ENCODE results near the gene ID3. TPM values are rescaled to one million over a fixed set of nuclear protein-coding genes. Genes with fewer than 3 reads are reported as not detected.
"Not testable (repeated sequence)": the region's sequence is repeated elsewhere in the genome, so short reads cannot be mapped to it uniquely, and the experiment has no call there.

Gene ID3
- total RNA-seq, 2 donors from 2014 or later = 31.5 to 290 TPM

DNA sequence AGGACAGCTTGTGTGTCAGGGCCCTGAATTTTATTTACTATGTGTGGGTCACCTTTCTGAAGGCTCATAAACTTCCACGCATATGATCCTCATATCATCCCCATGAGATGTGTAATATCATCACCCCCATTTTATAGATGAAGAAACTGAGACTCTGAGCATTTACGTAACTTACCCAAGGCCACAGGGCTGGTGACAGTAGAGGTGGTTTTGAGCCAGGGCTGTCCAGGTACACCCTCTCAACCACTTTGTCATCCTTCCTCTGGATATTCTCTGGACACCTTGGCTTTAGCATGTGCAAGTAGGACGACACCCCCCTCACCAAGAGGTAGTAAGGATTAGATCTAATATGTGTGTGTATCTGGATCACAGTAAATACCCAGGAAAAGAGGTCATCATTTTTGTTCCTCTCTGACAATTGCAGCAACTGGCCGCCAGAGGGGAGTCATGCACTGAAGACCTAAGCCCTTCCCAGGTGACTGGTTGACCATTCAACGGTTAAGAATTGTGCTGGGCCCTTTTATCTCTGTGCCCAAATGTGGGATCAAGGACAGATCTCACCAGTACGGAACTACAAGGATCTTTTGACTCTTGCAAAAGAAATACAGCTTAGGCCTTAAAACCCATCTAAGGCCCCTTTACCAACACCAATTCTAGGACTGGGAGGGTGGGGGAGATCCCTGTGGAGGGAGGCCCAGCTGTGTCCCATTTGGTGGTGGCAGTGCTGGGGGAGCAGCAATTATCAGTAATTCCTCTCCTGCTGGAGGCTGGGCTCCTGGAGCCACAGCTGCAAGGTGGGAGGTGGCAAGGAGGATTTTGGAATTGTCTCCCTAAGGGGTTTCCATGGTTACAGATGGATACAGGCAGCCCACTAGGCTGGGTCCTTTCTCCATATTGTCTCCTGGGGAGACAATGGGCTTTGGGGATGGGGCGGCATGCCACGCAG is 14.6 kb downstream of the ID3 start:
- Mint-ChIP-seq H3K36me3 (no peaks in the 10 kb centered on the region), H3K27ac (peak overlapping the region in 1 of 2 donors; percentile 79), H3K9me3 (no peaks in the 10 kb centered on the region)
- ATAC-seq (peak; percentile 62 to 70), DNase-seq (ENCODE audit: low spot score in 2 of 2) (peak; percentile 70 to 74)

DNA sequence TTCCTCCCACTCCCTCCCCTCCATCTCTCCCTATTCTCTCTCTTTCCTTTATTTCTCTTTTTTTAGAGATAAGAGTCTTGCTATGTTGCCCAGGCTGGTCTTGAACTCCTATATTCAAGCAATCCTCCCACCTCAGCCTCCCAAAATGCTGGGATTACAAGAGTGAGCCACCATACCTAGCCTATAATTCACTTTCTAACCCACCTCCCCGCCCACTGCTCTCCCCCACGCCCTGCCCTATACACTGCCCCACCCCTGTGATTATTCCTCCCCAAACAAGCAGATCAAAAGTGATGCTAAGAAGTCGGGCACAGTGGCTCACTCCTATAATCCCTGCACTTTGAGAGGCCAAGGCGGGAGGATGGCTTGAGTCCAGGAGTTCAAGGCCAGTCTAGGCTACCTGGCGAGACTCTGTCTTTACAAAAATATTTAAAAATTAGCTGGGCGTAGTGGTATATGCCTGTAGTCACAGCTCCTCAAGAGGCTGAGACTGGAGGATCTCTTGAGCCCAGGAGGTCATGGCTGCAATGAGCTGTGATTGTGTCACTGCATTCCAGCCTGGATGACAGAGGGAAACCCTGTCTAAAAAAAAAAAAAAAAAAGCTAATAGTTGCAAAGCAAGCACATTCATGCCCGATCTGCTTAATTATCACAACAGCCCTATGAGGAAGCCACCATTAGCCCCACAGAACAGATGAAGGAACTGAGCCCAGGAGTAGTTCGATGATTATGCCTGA is 15.4 kb downstream of the ID3 start:
- no peaks in the 10 kb centered on the region for H3K9me3 Mint-ChIP-seq
- no peak for ATAC-seq
- no peak for DNase-seq (ENCODE audit: low spot score in 2 of 2)
- H3K27ac Mint-ChIP-seq = no peak overlapping the region
- no peaks in the 10 kb centered on the region for H3K36me3 Mint-ChIP-seq

- not testable (repeated sequence) for DNase-seq (ENCODE audit: low spot score in 2 of 2); ATAC-seq; H3K9me3 Mint-ChIP-seq; H3K27ac Mint-ChIP-seq; H3K36me3 Mint-ChIP-seq
These were observed 16.4 kb downstream of the ID3 start for GRCh38 chr1:23542940-23543339.

DNA sequence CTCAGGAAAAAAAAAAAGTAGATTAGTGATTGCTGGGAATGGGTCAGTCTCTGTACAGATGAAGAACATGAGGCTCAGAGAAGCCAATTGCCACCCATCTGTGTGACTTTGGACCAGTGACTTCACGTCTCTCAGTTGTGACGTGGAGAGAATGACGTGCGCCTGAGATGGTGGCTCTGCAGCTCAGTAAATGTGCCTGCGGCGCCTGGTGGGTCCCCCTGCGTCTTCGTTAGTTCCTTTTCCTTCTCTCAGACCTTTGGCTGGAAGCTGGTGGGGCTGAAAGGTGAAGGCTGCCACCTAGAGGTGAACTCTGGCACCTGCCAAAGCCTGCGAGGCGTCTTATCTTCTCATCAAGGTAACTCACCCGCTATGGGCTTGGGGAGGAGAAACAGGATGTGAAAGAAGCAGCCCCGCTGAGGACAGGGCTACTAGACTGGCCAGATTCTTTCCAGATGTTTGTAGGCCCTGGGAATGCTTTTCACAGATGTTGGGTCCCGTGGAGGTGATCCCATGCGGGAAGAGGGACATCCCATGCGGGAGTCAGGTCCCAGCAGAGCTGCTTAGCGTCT is 19.5 kb downstream of the ID3 start:
- DNase-seq (ENCODE audit: low spot score in 2 of 2) (peak; percentile 90 to 92), ATAC-seq (peak; percentile 93 to 94)
- Mint-ChIP-seq H3K27ac (peak overlapping the region in 1 of 2 donors; percentile 64), H3K9me3 (no peaks in the 10 kb centered on the region), H3K36me3 (no peaks in the 10 kb centered on the region)

DNA sequence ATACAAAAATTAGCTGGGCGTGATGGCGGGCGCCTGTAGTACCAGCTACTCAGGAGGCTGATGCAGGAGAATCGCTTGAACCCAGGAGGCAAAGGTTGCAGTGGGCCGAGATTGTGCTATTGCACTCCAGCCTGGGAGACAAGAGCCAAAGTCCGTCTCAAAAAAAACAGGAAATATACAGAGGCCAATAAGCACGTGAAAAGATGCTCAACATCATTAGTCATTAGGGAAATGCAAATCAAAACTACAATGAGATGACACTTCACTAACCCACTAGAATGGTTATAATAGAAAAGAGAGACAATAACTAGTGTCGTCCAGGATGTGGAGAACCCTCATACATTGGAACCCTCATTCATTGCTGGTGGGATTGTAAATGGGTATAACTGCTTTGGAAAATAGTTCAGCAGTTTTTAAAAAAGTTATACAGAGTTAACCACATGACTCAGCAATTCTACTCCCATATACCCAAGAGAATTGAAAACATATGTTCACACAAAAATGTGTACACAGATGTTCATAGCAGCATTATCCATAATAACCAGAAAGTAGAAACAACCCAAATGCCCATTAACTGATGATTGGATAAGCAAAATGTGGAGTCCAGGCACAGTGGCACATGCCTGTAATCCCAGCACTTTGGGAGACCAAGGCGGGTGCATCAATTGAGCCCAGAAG is 21.9 kb downstream of the ID3 start:
- no peak overlapping the region for H3K27ac Mint-ChIP-seq
- H3K9me3 Mint-ChIP-seq = no peaks in the 10 kb centered on the region
- no peak for ATAC-seq
- H3K36me3 Mint-ChIP-seq = no peaks in the 10 kb centered on the region
- DNase-seq (ENCODE audit: low spot score in 2 of 2) = no peak

- ATAC-seq = peak; percentile 21 to 66
- no peaks in the 10 kb centered on the region for H3K9me3 Mint-ChIP-seq
- peaks cover 0 to 16% of the 10 kb centered on the region in 2 donors for H3K36me3 Mint-ChIP-seq
- no peak overlapping the region for H3K27ac Mint-ChIP-seq
- no peak for DNase-seq (ENCODE audit: low spot score in 2 of 2)
These were observed 25.9 kb downstream of the ID3 start for GRCh38 chr1:23533246-23534023.

GRCh38 chr1:23531562-23532094 is 27.7 kb downstream of the ID3 start:
- DNase-seq (ENCODE audit: low spot score in 2 of 2) (no peak), ATAC-seq (no peak)
- H3K36me3 Mint-ChIP-seq = peaks cover 0 to 16% of the 10 kb centered on the region in 2 donors
- peak overlapping the region in 1 of 2 donors; percentile 84 for H3K27ac Mint-ChIP-seq
- H3K9me3 Mint-ChIP-seq = no peaks in the 10 kb centered on the region

DNA sequence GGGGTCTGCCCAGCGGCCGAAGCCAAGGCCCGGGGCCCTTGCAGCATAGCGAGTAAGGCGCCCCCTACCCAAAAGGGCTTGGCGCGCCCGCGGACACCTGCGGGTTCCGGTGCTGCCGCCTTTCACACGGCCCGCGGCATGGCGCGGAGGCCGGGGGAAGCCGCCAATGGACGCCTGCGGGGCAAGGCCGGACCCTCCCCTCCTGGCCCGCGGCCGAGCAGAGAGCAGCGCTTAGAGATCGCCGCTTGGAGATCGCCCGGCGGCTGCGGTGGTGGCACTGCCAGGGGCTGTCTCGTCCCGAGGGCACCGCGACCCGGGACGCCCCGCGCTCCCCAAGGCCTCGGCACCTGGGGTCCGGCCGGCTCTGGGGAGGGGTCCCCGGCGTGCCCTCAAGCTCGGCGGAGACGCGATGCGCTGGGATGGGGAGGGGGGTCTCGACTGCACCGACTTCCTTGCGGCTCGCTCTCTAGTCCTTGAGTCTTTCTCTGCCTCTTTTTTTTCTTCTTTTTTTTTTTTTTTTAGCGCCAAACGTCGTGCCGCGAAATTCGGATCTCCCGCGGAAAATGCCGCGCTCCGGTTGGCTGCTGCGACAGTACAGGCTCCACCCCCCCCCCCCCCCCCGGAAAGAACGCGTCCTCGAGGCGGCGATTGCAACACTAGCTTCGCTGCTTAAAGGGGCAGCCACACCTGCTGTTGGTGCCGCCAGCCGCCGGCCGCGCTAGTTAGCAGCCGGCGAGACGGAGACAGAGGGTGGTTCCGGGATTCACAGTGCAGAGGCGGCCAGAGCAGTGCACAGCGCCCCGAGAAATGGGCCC is 28.3 kb downstream of the ID3 start, which contains the start of gene E2F2:
Gene E2F2, minus strand, starts transcription at position 487 of the 815 bp plus-strand sequence. Its CDS starts 440 bp downstream, at position 47.
- ATAC-seq = peak; percentile 65 to 70
- Mint-ChIP-seq H3K9me3 (no peaks in the 10 kb centered on the region), H3K27ac (peak within 1 kb of the TSS; percentile 84 to 99), H3K36me3 (peaks cover under 1 to 16% of the 10 kb centered on the region in 2 donors)
- DNase-seq (ENCODE audit: low spot score in 2 of 2) = peak; percentile 67 to 68

GRCh38 chr1:23530087-23530746 is 29.1 kb downstream of the ID3 start:
- no peaks in the 10 kb centered on the region for H3K9me3 Mint-ChIP-seq
- DNase-seq (ENCODE audit: low spot score in 2 of 2) = no peak

DNA sequence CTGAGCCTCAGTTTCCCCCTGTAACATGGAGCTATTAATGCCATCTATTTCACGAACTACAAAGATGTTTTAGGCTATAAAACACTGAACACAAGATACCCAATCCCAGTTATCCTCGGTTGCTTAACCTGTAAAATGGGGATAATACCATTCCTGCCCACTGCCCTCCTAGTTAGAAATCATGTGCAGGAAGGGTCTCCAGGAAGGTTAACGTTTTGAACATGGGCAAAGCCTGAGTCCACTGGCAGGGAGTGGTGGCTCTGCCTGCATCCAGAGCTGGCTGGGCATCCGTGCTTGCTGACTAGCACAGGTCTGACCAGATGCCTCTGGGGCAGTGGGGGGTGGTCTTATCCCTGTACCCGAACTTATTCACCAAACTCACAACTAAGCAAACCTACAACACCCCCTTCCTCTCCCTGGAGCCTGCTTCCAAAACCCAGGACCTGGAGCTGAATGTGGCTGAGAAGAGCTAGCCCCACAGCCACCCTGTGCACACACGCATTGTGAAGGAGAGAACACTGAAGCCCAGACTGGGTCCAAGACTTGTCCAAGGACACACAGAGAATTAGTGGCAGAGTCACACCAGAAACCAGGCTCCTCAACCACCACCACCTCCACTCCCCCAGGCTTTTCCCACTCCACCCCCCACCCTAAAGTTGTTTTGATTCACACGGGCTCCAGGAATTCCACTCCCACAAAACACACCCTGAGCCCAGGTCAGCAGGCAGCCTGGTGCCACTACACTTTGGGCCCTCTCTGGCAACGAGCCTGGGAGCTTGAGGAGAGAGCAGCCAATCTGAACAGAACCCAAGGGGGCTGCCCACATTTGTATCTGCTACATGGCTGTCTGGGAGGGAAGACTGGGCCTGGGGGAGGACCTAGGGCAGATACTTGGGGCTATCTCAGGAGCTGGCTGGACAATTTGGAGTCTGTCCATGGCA is 29.9 kb downstream of the ID3 start:
- DNase-seq (ENCODE audit: low spot score in 2 of 2) (no peak), ATAC-seq (no peak)
- H3K27ac Mint-ChIP-seq = peak overlapping the region; percentile 76 to 82
- H3K9me3 Mint-ChIP-seq = no peaks in the 10 kb centered on the region
- peaks cover 6 to 16% of the 10 kb centered on the region in 2 donors for H3K36me3 Mint-ChIP-seq

More at GRCh38 chr1:23530087-23530746, 29.1 kb downstream of the ID3 start:
- peak overlapping the region; percentile 76 to 82 for H3K27ac Mint-ChIP-seq
- peak; percentile 8 to 45 for ATAC-seq
- peaks cover 6 to 16% of the 10 kb centered on the region in 2 donors for H3K36me3 Mint-ChIP-seq

DNA sequence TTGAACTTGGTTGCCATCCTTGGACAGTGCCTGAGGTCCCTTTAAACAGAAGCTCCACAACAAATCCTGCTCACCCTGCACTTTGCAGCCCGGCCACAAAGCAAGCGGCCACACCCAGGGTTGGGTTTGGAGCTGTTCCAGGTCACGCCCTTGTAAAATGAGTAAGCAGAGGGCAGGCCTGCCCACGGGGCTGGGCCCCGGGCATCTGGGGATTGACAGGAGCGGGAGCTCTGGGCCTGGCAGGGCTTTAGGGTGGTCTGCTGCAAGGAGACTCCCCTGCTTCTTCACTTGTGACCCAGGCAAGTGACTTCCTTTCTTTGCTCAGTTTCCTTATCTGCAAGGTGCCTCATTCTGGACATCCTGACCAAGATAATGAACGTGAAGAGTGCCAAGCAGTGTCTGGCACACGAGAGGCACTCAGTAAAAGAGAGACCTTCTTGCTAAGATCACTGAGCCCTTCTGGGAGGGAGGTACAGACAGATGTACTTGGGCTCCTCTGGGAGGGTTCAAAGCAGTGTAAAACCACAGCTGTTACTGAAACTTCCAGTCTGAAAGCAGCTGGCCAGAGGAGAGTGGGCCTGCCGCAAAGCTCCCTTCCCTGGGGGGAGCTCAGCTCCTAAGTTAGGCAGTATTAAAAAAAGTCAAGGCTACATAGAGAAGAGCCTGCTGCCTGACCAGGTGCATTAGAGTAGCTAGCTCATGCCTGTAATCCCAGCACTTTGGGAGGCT is 30.9 kb downstream of the ID3 start:
- peak; percentile 60 to 72 for ATAC-seq
- H3K36me3 Mint-ChIP-seq = peaks cover 6 to 16% of the 10 kb centered on the region in 2 donors
- H3K27ac Mint-ChIP-seq = peak overlapping the region; percentile 55 to 67
- DNase-seq (ENCODE audit: low spot score in 2 of 2) = peak in 1 of 2 donors; percentile 75
- no peaks in the 10 kb centered on the region for H3K9me3 Mint-ChIP-seq

- DNase-seq (ENCODE audit: low spot score in 2 of 2) (no peak), ATAC-seq (peak in 1 of 2 donors; percentile 1)
- peaks cover 6 to 16% of the 10 kb centered on the region in 2 donors for H3K36me3 Mint-ChIP-seq
- H3K9me3 Mint-ChIP-seq = no peaks in the 10 kb centered on the region
- peak overlapping the region in 1 of 2 donors; percentile 55 for H3K27ac Mint-ChIP-seq
These were observed 31.4 kb downstream of the ID3 start for GRCh38 chr1:23527900-23528249.

DNA sequence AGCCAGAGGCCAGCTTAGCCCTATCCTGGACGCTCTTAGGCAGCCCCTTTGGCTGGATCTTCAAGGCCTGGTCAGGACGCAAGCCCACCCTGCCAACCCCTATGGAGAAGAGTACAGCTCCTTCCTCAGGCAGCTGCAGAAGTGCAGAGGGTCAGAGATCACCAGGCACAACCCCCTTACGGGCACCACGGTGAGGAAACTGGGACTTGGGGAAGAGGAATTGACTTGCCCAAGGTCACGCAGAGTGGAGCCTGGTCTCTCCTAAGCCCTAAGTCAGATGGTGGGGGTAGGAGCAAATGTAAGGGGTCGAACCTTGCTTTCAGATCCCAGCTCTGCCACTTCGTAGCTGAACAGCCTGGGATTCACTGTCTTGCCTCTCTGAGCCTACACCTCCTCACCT is 31.9 kb downstream of the ID3 start:
- DNase-seq (ENCODE audit: low spot score in 2 of 2) (no peak), ATAC-seq (no peak)
- Mint-ChIP-seq H3K27ac (peak overlapping the region in 1 of 2 donors; percentile 55), H3K9me3 (no peaks in the 10 kb centered on the region), H3K36me3 (peaks cover 10 to 17% of the 10 kb centered on the region in 2 donors)

Measured in activated naive CD4-positive, alpha-beta T cell treated with anti-CD3 and anti-CD28 coated beads, Interleukin-2, amount 50 U/mL, for 72 hours (primary cell).